HepG2 (cell line): ENCODE data around the gene GDAP1L1. TPM values are rescaled to one million over a fixed set of nuclear protein-coding genes. Genes with fewer than 3 reads are reported as not detected.

ENCODE experiments used
- ATAC-seq: fragments of 200-7000 bp; cut with Tn5 transposase; 3 replicates; pipeline ENCODE4 v1.9.1; 2020; ENCODE audit warnings: mild to moderate bottlenecking, moderate library complexity
- BruUV-seq: library from RNA; stranded (reverse); fragments of 400-500 nt; replicated peaks from 2 replicates; lab custom pipeline; 2021; lab: Mats Ljungman, UMichigan
- CTCF ChIA-PET: fragments of 300-600 bp; formaldehyde crosslinking; extraction: SDS; loops from one replicate; lab custom pipeline; 2021; ENCODE audit warnings: low total read pairs, inconsistent platforms, low intra/inter-chr PET ratio; lab: Yijun Ruan, JAX
- POLR2A ChIA-PET: fragments of 350-600 bp; sonication (Branson Sonifier 250); formaldehyde crosslinking; loops from one replicate; lab custom pipeline; 2020; ENCODE audit warnings: antibody characterized with exemption, inconsistent platforms; lab: Yijun Ruan, JAX
- DNase-seq: peaks from one replicate; pipeline ENCODE4 v3.0.0-alpha.2; 2015; ENCODE audit warnings: low spot score
- FAIRE-seq: peaks from 3 replicates; lab custom pipeline; 2011; peaks lifted over from hg19 to GRCh38; lab: Jason Lieb, UNC
- H2AFZ ChIP-seq: one replicate; pipeline ENCODE4 v1.6.1; 2011; ENCODE audit warnings: low read length, inconsistent platforms
- H3K27ac ChIP-seq: fragments of 300-600 bp; 3 replicates; pipeline ENCODE4 v1.8.0; 2011; ENCODE audit warnings: mixed run types, mild to moderate bottlenecking, mixed read lengths, low read length, inconsistent platforms; ENCODE audit not compliant: insufficient read depth; ENCODE audit errors: extremely low read length
- H3K27me3 ChIP-seq, 2 experiments: fragments of 200-600 bp in 1 of 2; 2 replicates in 1 of 2; 3 replicates in 1 of 2; pipeline versions ENCODE4 v1.6.0 to v1.8.0; 2011; ENCODE audit warnings: low read length in 2 of 2, mild to moderate bottlenecking in 2 of 2, moderate library complexity in 2 of 2, inconsistent platforms in 1 of 2; ENCODE audit not compliant: insufficient read depth in 2 of 2, control insufficient read depth in 1 of 2
- H3K36me3 ChIP-seq, 2 experiments: fragments of 200-600 bp in 1 of 2; replicated peaks in 1 of 2; 2 replicates in 1 of 2; 3 replicates in 1 of 2; pipeline versions ENCODE4 v1.5.1 to v1.8.0; 2011; ENCODE audit warnings: low read length in 2 of 2, inconsistent platforms in 1 of 2; ENCODE audit not compliant: insufficient read depth in 2 of 2, control insufficient read depth in 1 of 2
- H3K4me1 ChIP-seq: 2 replicates; pipeline ENCODE4 v1.5.1; 2012; ENCODE audit warnings: low read length, inconsistent platforms; ENCODE audit not compliant: insufficient read depth
- H3K4me2 ChIP-seq: 2 replicates; pipeline ENCODE4 v1.6.0; 2011; ENCODE audit warnings: low read depth, low read length, inconsistent platforms
- H3K4me3 ChIP-seq, 3 experiments: fragments of 200-600 bp in 1 of 3; sonication (generic), shearing (Covaris generic) in 1 of 3; replicated peaks in 1 of 3; 2 replicates each; pipeline ENCODE4 v1.5.1; 2011 to 2016; ENCODE audit warnings: low read length in 3 of 3, inconsistent platforms in 2 of 3, low read depth in 2 of 3, mild to moderate bottlenecking in 2 of 3, control low read depth in 1 of 3, mixed read lengths in 1 of 3; ENCODE audit not compliant: insufficient read depth in 1 of 3
- H3K79me2 ChIP-seq: one replicate; pipeline ENCODE4 v1.6.1; 2011; ENCODE audit warnings: low read length, inconsistent platforms; ENCODE audit not compliant: insufficient read depth
- H3K9ac ChIP-seq: 2 replicates; pipeline ENCODE4 v1.6.0; 2011; ENCODE audit warnings: mild to moderate bottlenecking, low read depth, low read length, inconsistent platforms; ENCODE audit not compliant: insufficient read depth
- H3K9me3 ChIP-seq: 2 replicates; pipeline ENCODE4 v1.5.1; 2012; ENCODE audit warnings: mild to moderate bottlenecking, low read length
- H4K20me1 ChIP-seq: 2 replicates; pipeline ENCODE4 v1.6.0; 2011; ENCODE audit warnings: inconsistent platforms, mild to moderate bottlenecking, low read length, moderate library complexity; ENCODE audit not compliant: insufficient read depth
- ADNP ChIP-seq: sonication (generic); formaldehyde crosslinking; IDR thresholded peaks from 2 replicates; pipeline ENCODE4 v1.4.0; 2020; ENCODE audit warnings: missing genetic modification reagents
- CBFB ChIP-seq: sonication (generic); formaldehyde crosslinking; IDR thresholded peaks from 2 replicates; pipeline ENCODE4 v1.4.0; 2020; ENCODE audit warnings: missing genetic modification reagents
- CENPX ChIP-seq: sonication (generic); formaldehyde crosslinking; IDR thresholded peaks from 2 replicates; pipeline ENCODE4 v1.9.0; 2021; ENCODE audit warnings: mild to moderate bottlenecking, missing genetic modification reagents, moderate library complexity
- CREBL2 ChIP-seq: sonication (generic); formaldehyde crosslinking; IDR thresholded peaks from 2 replicates; pipeline ENCODE4 v1.8.1; 2023; ENCODE audit warnings: missing genetic modification reagents, mild to moderate bottlenecking, borderline replicate concordance
- CSRNP1 ChIP-seq: sonication (generic); formaldehyde crosslinking; IDR thresholded peaks from 2 replicates; pipeline ENCODE4 v1.8.1; 2023; ENCODE audit warnings: mild to moderate bottlenecking, missing genetic modification reagents
- HNRNPK ChIP-seq: fragments of 200-400 bp; formaldehyde crosslinking; IDR thresholded peaks from 2 replicates; pipeline ENCODE4 v1.6.1; 2018; ENCODE audit warnings: low read length, low read depth, moderate library complexity, mild to moderate bottlenecking; ENCODE audit not compliant: poor library complexity, severe bottlenecking
- MTERF4 ChIP-seq: sonication (generic); formaldehyde crosslinking; IDR thresholded peaks from 2 replicates; pipeline ENCODE4 v1.8.0; 2023; ENCODE audit warnings: mild to moderate bottlenecking, missing genetic modification reagents
- NPAS2 ChIP-seq: sonication (generic); formaldehyde crosslinking; IDR thresholded peaks from 2 replicates; pipeline ENCODE4 v1.8.0; 2022; ENCODE audit warnings: mild to moderate bottlenecking, missing genetic modification reagents, borderline replicate concordance
- RORA ChIP-seq: sonication (generic); formaldehyde crosslinking; IDR thresholded peaks from 2 replicates; pipeline ENCODE4 v1.5.0; 2020; ENCODE audit warnings: mild to moderate bottlenecking, missing genetic modification reagents, moderate library complexity
- SIN3A ChIP-seq: IDR thresholded peaks from 2 replicates; pipeline ENCODE4 v1.6.1; 2011; ENCODE audit warnings: low read depth, mild to moderate bottlenecking, control low read depth, low read length, borderline replicate concordance
- SKIL ChIP-seq: sonication (generic); formaldehyde crosslinking; IDR thresholded peaks from 2 replicates; pipeline ENCODE4 v1.8.0; 2022; ENCODE audit warnings: missing genetic modification reagents, mild to moderate bottlenecking, moderate library complexity, borderline replicate concordance
- TIGD3 ChIP-seq: sonication (generic); formaldehyde crosslinking; IDR thresholded peaks from 2 replicates; pipeline ENCODE4 v1.5.1; 2020; ENCODE audit warnings: mild to moderate bottlenecking, missing genetic modification reagents, borderline replicate concordance
- ZBTB43 ChIP-seq: sonication (generic); formaldehyde crosslinking; conservative IDR thresholded peaks from 2 replicates; pipeline ENCODE4 v1.4.0; 2020; ENCODE audit warnings: missing genetic modification reagents
- ZBTB7A ChIP-seq: sonication (generic); formaldehyde crosslinking; IDR thresholded peaks from 2 replicates; pipeline ENCODE4 v1.8.0; 2022; ENCODE audit warnings: mild to moderate bottlenecking, missing genetic modification reagents
- ZNF10 ChIP-seq: sonication (generic); formaldehyde crosslinking; IDR thresholded peaks from 2 replicates; pipeline ENCODE4 v1.4.0; 2020; ENCODE audit warnings: mild to moderate bottlenecking, low read depth, missing genetic modification reagents, borderline replicate concordance
- ZNF331 ChIP-seq: sonication (generic); formaldehyde crosslinking; IDR thresholded peaks from 2 replicates; pipeline ENCODE4 v1.4.0; 2020; ENCODE audit warnings: missing genetic modification reagents
- ZSCAN22 ChIP-seq: sonication (generic); formaldehyde crosslinking; IDR thresholded peaks from 2 replicates; pipeline ENCODE4 v1.4.0; 2020; ENCODE audit warnings: mild to moderate bottlenecking, missing genetic modification reagents
- WGBS: methylation state at CpG from one replicate; pipeline ENCODE4 v1.1.6; 2017; ENCODE audit warnings: low lambda C conversion rate; 5-methylcytosine and 5-hydroxymethylcytosine counted together
- in situ Hi-C: cut with HindIII; loops from 2 replicates; pipeline ENCODE4 v1.10.0; 2017; ENCODE audit warnings: low pct_unique_long_range_greater_than_20kb; ENCODE audit not compliant: extremely low pct_ligation_motif_present
- intact Hi-C: fragments of 100-400 bp; cut with micrococcal nuclease; formaldehyde crosslinking; loops from one replicate; pipeline ENCODE4 v1.10.0; 2022; ENCODE audit not compliant: unreplicated experiment
- polyA plus RNA-seq, 8 experiments: library from polyadenylated mRNA; depleted of rRNA in 3 of 8; stranded (reverse) in 7 of 8; unstranded in 1 of 8; fragments of >200 nt; fragmentation: Illumina TruSeq in 4 of 8; extraction: Trizol in 4 of 8; gene quantifications; 2 replicates each; pipeline versions ENCODE4 v1.2.1 to v1.2.3, GENCODE V29; 2011 to 2016; ENCODE audit warnings: low read depth in 4 of 8, missing spikeins in 1 of 8, mixed read lengths in 1 of 8; ENCODE audit not compliant: insufficient read depth in 1 of 8
- total RNA-seq, 5 experiments: library from RNA; depleted of rRNA; stranded (reverse); fragments of >200 nt; fragmentation: Illumina TruSeq; extraction: Trizol; gene quantifications; 2 replicates each; pipeline ENCODE4 v1.2.3, GENCODE V29; 2016; ENCODE audit warnings: low read depth in 1 of 5

GDAP1L1 gene
- total and polyA plus RNA-seq, 2 of the 13 experiments (the other 11 are each of a cell fraction or from before 2014, with no cell fraction given), result 0.04 TPM; not detected in 1

- H3K4me2 ChIP-seq, result no peak overlapping the region
- DNase-seq (no peak), ATAC-seq (no peak), FAIRE-seq (no peak)
- no peaks in the 10 kb centered on the region for H3K9me3 ChIP-seq
- H4K20me1 ChIP-seq, result no peaks in the 10 kb centered on the region
- H3K36me3 ChIP-seq, result no peaks in the 10 kb centered on the region
- no peak overlapping the region for H3K9ac ChIP-seq
- peaks cover 22% of the 10 kb centered on the region for H3K4me1 ChIP-seq
- no TSS peak for BruUV-seq
- H3K79me2 ChIP-seq, result no peaks in the 10 kb centered on the region
- ChIA-PET CTCF (interaction anchor here (1.5 to 5.6 kb wide), 5 partner anchors 30 to 252 kb away, joined by 3 to 77 read pairs (median 36); partner anchors contain the start of gene FITM2), POLR2A (interaction anchor here (1.1 to 1.2 kb wide), 2 partner anchors 253 to 257 kb away, joined by 3 read pairs; partner anchors contain the start of gene TTPAL)
- no peak overlapping the region for H2AFZ ChIP-seq
- H3K27ac ChIP-seq, result no peak overlapping the region
- in situ Hi-C loops, result loop anchor here (5.0 kb wide), 4 partner anchors 94 to 394 kb away; partner anchors contain the start of gene FITM2
- H3K4me3 ChIP-seq, result no peak overlapping the region
- WGBS, result 82% methylated on average over 4 of the region's 4 CpGs
- intact Hi-C loops, result loop anchor here (10.0 kb wide), 2 partner anchors 466 to 666 kb away; partner anchors contain the start of gene YWHAB
- no peaks in the 10 kb centered on the region for H3K27me3 ChIP-seq
- no peak for TF ChIP-seq NPAS2
- no peak for TF ChIP-seq ADNP (CRISPR knock-in tag)
- no peak for TF ChIP-seq RORA (CRISPR knock-in tag)
- TF ChIP-seq CBFB (CRISPR knock-in tag), result no peak
- TF ChIP-seq CENPX (CRISPR knock-in tag), result no peak
- TF ChIP-seq CSRNP1, result no peak
- no peak for TF ChIP-seq SIN3A
- TF ChIP-seq ZBTB7A (CRISPR knock-in tag), result no peak
- no peak for TF ChIP-seq ZNF10 (CRISPR knock-in tag)
- TF ChIP-seq SKIL (CRISPR knock-in tag), result no peak
- TF ChIP-seq ZBTB43 (CRISPR knock-in tag), result no peak
- no peak for TF ChIP-seq MTERF4
- no peak for TF ChIP-seq TIGD3 (CRISPR knock-in tag)
- TF ChIP-seq HNRNPK, result no peak
- TF ChIP-seq CREBL2 (CRISPR knock-in tag), result no peak
- no peak for TF ChIP-seq ZSCAN22 (CRISPR knock-in tag)
- TF ChIP-seq ZNF331 (CRISPR knock-in tag), result no peak
Observed at GRCh38 chr20:44218446-44218845, 28.7 kb upstream of the GDAP1L1 start.
